Measurements from ENCODE around the gene DHX34.
"Not testable (repeated sequence)": the region's sequence is repeated elsewhere in the genome, so short reads cannot be mapped to it uniquely, and the experiment has no call there.

The DHX34 gene

DNA sequence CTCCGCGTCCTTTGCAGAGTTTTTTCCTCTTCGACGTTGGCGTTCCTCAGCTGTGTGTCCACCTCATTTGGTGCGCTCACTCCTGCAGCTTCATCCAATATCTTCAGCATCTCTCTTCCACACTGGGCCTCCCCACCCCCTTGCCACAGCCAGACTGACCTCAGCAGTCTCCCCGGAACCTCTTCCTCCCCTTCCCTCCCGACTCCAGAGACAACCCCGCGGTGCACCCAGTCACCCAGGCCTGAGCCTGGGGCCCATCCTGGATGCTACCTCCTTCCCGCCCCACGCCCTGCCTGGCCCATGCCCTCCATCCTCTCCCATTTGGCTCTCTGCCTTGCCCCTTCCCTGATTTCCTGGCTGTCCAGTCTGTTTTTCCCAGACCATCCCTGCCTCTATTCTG, 25.2 kb upstream of the DHX34 start:
- in situ Hi-C loops (cut with MboI; ENCODE audit: low pct_unique_long_range_greater_than_20kb, low sequenced_read_pairs, unreplicated experiment) = no loop called here
- TF ChIP-seq, protein P1, sequence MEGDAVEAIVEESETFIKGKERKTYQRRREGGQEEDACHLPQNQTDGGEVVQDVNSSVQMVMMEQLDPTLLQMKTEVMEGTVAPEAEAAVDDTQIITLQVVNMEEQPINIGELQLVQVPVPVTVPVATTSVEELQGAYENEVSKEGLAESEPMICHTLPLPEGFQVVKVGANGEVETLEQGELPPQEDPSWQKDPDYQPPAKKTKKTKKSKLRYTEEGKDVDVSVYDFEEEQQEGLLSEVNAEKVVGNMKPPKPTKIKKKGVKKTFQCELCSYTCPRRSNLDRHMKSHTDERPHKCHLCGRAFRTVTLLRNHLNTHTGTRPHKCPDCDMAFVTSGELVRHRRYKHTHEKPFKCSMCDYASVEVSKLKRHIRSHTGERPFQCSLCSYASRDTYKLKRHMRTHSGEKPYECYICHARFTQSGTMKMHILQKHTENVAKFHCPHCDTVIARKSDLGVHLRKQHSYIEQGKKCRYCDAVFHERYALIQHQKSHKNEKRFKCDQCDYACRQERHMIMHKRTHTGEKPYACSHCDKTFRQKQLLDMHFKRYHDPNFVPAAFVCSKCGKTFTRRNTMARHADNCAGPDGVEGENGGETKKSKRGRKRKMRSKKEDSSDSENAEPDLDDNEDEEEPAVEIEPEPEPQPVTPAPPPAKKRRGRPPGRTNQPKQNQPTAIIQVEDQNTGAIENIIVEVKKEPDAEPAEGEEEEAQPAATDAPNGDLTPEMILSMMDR (IDR thresholded peaks at IDR 0.05; ENCODE audit: extremely low read depth, insufficient read depth, missing control alignments) = no peak
- peak; percentile 3 for DNase-seq (ENCODE audit: low spot score)

DNA sequence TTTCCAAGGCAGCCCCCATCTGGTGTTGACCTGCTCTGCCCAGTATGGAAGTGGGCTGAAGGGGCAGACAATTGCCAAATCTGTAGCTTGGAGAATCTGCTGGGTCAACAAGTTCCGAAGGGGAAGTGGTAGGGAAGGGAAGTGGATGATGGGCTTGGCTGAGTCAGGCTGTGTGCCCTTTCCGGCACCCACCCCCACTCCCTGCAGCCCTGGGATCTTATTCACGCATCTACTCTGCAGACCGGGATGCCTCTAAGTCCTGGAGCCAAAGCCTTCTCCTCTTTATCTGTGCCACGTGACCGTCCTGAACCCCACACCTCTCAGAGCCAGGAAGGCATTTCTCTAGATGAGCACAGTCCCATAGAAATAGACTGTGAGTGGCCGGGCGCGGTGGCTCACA, 24.6 kb upstream of the DHX34 start:
- TF ChIP-seq, protein P1 (IDR thresholded peaks at IDR 0.05; ENCODE audit: extremely low read depth, insufficient read depth, missing control alignments) = no peak
- in situ Hi-C loops (cut with MboI; ENCODE audit: low pct_unique_long_range_greater_than_20kb, low sequenced_read_pairs, unreplicated experiment) = no loop called here
- DNase-seq (ENCODE audit: low spot score) = peak; percentile 5

DNA sequence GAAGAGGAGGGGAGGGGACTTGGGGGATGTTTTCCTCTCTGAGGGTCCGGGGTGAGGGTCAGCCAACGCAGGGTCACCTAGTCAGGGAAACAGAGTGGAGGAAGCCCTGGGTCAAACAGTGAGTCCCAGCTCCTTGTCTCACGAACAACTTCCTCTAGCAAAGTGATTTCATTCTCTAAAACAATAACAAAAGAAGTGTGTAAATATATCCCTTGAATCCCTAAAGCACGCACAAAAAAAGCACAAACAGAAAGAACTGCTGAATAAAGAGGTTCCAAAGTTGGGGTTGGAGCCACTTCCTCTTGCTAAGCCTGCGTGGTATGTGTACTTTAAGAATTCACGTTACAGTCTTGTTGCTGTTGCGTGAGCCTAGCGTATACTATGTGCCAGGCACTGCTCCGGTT, 18.6 kb upstream of the DHX34 start:
- TF ChIP-seq, protein P1 (IDR thresholded peaks at IDR 0.05; ENCODE audit: extremely low read depth, insufficient read depth, missing control alignments) = no peak
- in situ Hi-C loops (cut with MboI; ENCODE audit: low pct_unique_long_range_greater_than_20kb, low sequenced_read_pairs, unreplicated experiment) = no loop called here
- DNase-seq (ENCODE audit: low spot score) = no peak

DNA sequence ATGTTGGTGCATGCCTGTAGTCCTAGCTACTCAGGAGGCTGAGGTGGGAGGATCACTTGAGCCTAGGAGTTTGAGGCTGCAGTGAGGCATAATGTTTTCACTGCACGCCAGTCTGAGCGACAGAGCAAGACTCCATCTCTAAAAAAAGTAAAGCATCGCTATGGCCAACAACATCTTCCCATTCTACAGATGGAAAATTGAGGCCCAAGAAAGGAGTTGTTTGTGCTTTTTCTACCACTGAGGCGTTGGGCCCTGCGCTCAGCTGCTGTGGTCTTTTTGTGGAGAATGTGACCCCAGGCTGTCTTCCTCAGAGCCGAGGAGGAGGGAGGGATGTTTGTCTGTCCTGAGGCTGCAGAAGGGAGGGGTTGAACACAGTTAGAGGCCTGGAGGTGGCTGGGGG, 17.6 kb upstream of the DHX34 start:
- TF ChIP-seq, protein P1 (IDR thresholded peaks at IDR 0.05; ENCODE audit: extremely low read depth, insufficient read depth, missing control alignments) = no peak
- in situ Hi-C loops (cut with MboI; ENCODE audit: low pct_unique_long_range_greater_than_20kb, low sequenced_read_pairs, unreplicated experiment) = no loop called here
- DNase-seq (ENCODE audit: low spot score) = no peak

DNA sequence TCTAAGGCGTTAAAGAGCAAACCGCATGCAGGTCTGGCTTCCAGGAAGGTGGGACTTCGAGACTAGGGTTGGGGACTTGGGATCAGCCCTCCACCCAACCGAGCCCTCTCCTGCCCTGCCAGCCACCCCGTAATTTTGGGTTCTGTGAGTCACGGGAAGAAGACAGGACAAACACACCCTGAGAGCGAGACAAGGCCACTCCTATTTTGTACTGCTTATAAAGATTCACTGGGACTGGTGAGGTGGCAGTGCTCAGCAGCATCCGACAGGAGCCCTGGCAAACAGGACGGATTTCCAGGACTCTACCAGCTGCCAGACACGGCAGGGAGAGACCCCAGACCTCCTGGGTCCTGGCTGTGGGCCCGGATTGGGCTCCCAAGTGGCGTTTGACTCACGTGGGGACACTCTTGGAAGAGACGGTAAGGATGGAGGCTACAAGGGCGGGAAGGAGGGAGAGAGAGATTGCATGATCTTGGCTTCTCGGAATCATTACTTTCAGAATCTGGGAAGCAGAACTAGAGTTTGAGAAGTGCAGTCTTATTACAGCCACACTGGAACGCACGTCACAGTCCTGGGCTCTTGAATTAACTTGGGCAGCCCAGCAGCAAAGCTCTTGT, 17.1 kb upstream of the DHX34 start, which contains the start of gene C5AR2:
C5AR2 (plus strand) TSS at position 245 of the 617 bp plus-strand sequence. CDS start 8,625 bp downstream, outside the sequence.
- TF ChIP-seq, protein P1 (IDR thresholded peaks at IDR 0.05; ENCODE audit: extremely low read depth, insufficient read depth, missing control alignments) = no peak
- in situ Hi-C loops (cut with MboI; ENCODE audit: low pct_unique_long_range_greater_than_20kb, low sequenced_read_pairs, unreplicated experiment) = no loop called here
- no peak for DNase-seq (ENCODE audit: low spot score)

DNA sequence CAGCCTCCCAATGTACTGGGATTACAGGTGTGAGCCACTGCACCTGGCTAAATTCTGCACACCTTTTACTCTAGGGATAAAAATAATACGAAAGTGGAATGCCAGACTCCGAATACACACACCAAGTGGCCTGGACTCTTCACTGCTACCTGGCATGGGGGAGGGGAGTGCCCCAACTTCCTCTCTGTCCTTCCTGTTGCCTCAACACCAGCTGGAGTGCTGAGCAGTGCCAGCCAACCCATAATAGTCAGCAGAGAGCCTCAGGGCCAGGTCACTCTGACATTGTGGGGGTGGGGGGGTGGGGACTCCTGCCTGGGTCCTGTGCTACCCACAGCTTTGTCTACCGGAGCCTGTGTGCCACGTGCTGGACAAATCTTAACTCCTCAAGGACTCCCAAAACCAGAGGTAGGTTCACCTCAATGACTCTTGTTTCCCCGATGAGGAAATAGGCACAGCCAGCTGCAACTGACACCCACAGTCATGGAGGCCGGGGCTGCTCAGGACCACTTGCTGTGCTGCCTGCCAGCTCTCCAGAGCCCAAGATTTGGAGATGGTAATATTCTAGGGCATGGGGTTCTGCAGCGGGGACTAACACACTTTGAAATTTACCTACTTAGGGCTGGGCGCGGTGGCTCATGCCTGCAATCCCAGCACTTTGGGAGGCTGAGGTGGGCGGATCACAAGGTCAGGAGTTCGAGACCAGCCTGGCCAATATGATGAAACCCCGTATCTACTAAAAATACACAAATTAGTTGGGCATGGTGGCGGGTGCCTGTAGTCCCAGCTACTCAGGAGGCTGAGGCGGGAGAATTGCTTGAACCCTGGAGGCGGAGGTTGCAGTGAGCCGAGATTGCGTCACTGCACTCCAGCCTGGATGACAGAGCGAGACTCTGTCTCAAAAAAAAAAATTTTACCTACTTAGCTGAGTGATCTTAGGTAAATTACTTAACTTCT, 12.1 kb upstream of the DHX34 start:
- in situ Hi-C loops (cut with MboI; ENCODE audit: low pct_unique_long_range_greater_than_20kb, low sequenced_read_pairs, unreplicated experiment); DNase-seq (ENCODE audit: low spot score): not testable (repeated sequence)
